HG02623 (cell line): ENCODE data around the gene CSRP2.

Source experiments
- ATAC-seq: cut with Tn5 transposase; IDR thresholded peaks from one replicate; pipeline ENCODE4 v1.9.1; 2021; ENCODE audit warnings: moderate library complexity; ENCODE audit not compliant: unreplicated experiment

CSRP2 gene

DNA sequence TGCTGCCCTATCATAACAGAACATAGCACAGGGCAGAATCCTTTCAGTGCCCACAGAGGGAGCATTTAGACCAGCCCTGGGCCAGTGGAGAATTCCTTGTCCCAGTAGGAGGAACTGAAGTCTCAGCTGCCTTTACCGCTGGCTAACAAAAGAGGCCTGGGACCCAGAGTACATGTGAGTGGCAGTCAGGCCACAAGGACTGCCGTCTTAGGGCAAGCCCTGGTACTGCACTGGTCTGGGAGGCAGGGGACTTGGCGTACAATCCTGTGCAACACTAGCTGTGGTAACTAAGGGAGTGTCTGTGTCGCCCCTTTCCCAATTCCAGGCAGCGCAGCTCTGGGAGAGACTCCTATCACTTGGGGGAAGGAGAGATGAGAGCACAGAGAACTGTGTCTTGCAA is 17.0 kb upstream of the CSRP2 start:
- no peak for ATAC-seq

DNA sequence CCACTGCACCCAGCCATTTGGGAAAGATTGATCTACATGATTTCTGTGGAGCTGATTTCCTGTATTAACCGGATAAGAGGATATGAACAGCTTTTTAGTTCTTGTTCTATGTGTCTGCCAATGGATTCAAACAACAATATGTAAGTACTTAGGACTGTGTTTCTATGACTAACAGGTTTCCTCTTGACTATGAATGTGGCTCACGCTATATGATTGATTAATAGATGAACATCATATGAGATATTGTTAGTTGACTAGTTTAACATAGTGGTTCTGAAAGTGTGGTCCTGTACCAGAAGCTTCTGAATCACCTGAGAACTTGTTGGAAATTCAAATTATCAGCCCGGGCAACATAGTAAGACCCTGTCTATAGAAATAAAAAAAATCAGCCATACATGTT is 12.8 kb upstream of the CSRP2 start:
- ATAC-seq = no peak

DNA sequence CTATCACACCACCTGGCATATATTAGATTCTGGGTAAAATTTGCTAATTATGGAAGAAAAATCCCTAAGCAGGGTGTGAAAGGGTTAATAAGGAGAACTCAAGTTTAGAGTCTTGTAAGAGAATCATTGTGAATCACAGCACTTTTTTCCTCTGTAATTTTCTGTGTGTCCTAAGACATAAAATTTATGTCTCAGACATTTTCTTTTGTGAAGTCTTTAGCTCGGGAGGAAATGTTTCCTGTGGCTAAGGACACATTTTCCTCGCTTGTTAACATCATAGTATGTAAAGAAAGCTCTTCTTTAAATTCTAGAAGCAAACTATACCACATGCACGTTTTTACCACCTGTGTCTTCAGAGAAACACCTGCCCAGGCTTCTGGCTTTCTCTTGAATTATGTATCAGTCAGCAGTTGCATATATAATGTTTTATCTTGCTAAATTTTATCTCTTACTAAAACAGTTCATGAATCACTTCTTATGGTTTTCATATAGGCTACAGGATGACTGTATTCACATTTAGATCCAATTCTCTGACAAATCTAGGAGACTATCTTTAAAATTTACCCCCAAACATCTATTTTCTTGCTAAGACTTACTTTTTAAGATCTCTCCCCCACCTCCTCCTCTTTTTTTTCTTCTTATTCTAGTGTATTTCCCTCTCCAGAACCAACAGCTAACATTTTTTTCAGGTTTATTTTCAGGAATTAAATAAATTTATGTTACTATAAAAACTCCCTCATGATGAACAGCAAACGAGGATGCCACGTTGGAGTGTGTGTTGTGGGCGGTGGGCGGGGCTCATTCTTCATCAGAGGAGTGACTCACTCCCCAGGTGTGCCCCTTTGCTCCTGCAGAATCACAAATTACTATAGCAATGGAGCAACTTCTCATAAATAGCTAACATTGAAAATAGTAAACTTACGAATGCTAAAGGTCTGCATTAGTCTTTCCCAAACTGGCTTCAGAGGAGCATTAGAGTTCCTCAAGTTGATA is 11.6 kb upstream of the CSRP2 start:
- no peak for ATAC-seq

DNA sequence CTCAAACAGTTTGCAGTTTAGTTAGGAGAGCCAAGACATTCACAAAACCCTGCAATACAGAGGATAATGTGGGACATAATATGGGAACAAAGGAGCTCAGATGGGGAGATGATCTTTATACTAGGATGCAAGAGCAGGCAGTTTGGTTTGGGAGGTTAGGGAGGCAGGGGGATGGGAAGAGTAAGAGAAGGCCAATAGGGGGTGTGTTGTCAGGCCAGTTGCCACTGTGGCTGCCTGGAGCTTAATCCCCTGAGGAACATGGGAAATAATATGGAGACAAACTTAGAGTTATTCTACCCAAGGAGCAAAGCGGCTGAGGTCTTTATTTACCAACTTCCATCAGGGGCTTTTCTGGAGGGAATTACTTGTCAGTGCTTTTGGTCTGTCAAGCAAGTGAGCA is 10.0 kb upstream of the CSRP2 start:
- ATAC-seq = no peak

DNA sequence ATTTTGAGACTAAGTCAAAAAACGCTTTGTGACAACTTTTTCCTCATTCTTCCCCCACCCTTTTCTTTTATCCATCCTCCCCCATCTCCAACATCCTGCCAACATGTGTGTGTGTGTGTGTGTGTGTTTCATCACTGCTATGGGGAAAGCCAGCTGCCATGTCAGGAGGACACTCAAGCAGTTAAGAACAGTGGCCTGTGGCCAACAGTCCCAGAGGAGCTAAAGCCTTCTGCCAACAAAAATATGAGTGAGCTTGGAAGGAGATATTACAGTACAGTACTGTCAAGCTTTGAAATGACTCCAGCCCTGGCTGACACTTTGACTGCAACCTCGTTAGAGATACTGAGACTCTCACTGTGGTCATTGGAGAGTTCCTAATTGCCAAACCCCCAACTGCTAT is 5.0 kb upstream of the CSRP2 start:
- ATAC-seq = no peak

DNA sequence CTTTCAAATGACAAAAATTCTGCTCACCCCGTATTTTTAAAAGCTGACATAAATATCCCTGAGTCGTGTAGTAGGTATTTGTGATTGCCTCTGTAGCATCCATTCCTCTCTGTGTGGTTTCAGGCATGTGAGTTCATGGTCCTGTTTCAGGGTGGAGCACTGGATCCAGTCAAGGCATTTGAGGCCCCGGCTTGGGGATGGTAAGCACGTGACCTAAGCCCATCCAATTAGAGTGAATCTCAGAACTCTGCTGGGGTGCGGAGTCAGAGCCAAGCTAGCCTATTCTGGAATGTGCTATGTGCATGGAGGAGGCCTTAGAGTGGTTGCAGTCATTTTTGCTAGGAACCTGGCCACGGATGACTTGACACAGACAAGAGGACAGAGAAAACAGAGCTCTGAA is 4.3 kb upstream of the CSRP2 start:
- ATAC-seq = no peak

DNA sequence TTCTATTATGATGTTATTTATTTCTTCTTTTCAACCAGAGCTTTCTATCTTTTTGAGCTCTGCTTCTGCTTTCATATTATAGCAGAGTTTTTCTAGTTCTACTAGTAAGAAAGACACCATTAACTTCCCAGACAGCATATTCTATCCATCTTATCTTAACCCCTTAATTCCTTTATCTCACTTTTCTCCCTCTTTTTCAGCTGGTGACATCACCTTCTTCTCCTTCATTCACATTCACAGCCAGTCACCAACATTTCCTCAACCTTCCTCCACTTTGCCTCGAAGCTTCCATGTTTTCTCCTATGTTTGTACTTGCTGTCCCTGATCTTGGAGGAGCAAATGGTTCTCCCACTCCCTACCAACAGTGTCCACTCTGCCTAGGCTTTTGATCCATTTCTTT is 3.5 kb upstream of the CSRP2 start:
- ATAC-seq = no peak

DNA sequence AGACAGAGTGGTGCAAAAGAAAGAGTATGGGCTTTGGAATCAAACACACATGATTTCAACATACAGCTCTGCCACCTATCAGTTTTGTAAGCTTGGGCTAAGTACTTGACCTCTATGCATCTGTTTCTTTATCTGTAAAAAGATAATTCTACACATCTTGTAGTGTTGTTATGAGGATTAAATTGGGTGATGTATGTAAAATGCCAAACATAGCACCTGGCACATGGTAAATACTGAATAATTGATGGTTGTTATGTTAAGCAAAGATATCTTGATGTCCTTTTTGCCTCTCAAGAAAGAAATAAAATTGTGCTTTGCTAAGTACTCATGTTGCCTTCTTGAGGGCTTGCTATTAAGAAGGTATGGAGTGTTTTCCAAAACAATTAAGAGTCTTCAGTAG is 2.3 kb upstream of the CSRP2 start:
- ATAC-seq = no peak

DNA sequence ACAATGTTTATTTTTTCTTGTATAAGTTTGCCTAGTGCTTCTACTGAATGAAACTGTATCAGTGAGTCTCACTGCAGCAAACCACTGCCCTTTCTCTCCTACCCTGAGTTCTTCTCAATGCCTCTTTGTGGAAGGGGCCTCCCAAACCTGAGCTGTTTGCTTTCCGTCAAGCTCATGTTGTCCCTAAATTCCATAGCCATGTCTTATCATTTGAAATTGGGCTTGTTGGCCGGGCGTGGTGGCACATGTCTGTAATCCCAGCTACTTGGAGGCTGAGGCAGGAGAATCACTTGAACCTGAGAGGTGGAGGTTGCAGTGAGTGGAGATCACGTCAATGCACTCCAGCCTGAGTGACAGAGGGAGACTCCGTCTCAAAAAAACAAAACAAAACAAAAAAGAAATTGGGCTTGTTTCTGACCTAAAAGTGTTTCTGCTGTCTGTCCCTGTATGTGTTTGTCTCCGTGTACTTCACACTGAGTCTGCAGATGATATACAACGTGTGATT is 1.8 kb upstream of the CSRP2 start:
- ATAC-seq = no peak

DNA sequence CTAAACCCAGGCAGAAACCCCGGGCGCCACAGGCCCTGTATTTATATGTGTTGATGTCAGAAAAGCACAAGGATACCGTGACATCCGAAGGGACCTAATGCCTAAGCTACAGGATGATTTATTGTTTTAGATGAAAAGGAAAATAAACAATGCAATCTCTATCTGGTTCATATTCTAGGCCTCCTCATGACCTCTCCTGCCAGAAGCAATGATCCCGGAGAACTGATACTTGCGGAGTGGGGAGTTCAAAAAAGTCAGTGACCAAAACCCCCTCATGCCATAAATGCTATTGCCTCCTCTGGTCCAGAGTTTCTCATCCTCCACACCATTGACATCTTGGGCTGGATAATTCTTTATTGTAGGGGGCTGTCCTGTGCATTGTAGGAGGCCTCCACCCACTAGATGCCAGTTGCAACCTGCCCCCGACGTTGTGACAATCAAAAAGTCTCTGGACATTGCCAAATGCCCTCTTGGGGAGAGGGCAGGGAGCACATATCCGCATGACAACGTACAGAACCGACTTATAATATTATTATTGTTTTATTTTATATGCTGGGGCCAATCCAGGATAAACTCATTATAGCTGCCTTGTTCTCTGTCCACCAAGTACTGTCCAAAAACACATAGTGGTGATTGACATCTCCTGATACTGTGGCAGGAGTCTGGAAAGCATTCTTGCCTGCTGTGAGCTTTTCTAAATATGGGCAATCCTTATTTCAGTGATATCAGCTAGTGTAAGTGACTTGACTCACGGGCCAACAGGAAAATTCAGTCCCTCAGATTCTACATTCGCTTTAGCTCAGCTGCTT is 1.1 kb upstream of the CSRP2 start:
- ATAC-seq = no peak

DNA sequence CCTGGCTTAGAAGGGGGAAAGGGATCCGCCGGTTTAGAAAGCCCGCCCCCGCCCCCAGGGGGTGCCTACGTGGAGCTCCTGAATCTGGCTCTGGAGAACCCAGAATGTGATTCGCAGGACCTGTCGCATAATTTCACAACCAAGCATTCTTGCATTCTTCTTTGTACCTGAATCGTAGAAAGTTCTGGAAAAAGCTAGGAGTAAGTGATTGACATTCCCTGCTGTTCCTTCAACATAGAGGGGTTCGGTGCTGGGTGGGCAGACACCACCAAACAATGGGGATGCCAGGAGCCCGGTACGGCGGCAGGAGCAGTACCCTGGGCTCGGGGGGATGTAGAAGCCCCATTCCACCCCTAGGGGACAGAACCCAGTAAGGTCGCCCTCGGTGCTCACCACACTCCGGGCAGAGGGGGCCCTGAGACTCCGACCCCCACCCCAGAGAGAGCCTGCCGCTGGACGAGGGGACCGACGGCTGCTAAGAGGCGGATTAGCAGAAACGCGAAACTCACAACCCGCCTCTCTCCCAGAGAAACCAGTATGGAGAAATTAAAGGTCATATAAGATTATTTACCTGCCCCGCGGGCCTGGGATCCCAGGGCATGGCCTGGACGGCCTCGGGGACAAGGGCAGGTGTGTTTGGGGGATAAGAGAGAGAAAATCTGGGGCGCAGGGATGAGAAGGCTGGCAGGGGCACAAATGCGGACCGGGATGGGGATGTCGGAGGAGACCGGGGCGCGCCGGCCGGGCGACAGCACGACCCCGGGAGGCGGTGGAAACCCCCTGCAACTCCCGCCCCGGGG is 520 bp downstream of the CSRP2 start:
- peak; percentile 27 for ATAC-seq

GRCh38 chr12:76876696-76877229 is 2.1 kb downstream of the CSRP2 start:
- ATAC-seq = no peak

- no peak for ATAC-seq
Observed at GRCh38 chr12:76874491-76875190, 4.2 kb downstream of the CSRP2 start.

DNA sequence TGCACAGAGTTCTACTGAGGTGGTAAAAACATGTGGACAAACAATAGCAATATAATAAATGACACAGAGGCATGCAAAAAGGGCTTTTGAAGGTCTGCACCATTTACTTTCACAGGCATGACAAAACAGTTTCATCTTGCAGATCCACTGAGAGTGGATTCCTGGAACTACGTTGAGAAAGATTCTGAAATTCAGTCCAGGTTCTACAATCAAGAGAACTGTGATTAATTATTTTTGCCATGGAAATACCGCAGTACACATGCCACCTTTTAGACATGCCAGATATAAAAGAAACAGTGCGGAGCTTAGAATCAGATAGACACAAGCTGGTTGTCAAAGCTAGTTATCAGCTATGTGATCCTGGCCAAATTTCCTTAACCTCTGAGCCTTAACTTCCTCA is 4.8 kb downstream of the CSRP2 start:
- ATAC-seq = no peak

DNA sequence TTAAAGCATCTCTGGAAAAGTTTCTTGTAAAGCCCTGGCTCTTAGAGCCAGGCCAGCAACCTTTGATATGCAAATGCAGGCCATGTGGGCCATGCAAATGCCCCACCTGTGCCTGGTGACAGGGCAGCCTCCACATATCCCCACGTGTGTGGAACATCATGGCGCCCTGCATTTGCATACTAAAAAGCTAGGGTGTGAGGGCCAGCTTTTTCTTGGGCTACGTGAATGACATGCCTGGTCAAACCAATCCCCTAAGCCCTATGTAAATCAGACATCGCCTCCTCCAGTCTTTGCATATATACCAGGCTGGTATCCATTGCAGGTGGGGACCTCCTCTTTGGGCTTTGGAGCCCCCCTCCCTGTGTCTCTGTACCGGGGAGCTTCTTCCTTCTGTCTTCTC is 6.4 kb downstream of the CSRP2 start:
- no peak for ATAC-seq

GRCh38 chr12:76871742-76872141 is 7.1 kb downstream of the CSRP2 start:
- no peak for ATAC-seq

DNA sequence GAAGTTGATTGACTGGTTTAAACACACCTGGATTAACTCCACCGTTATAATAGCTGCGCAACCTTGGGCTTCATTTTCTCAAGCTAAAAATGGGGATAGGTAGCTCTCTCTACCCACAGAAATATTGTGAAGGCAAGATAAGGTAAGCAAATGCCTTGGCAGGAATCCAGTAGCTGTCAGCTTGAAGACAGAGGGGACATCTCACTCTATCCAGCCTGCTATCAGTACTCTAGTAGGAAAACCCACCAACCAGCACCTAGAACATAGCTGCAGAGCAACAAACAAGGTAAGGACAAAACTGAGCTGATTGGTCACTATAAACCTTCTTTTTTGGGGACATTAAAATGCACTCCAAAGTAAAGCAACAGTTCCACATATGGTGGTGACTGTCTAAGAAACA is 7.7 kb downstream of the CSRP2 start:
- no peak for ATAC-seq

DNA sequence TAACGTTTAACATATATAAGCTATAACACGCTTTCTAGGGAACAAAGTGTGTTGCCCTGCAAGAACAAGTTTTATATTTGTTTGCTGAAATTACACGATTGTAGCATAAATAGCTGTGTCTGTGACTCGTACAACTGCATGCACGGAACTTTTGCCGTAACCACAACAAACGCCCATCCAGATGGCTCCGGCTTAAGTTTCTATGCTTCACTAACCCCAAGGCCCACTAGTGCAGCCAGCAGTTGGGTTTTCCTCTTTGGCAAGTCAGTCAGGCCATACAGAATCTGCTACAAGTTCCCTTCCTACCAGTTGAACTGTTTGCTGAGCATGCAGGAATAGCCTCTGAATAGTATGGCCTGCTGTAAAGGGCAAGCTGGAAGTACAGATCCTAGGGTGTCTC is 12.1 kb downstream of the CSRP2 start:
- ATAC-seq = peak; percentile 53

- no peak for ATAC-seq
Observed at GRCh38 chr12:76866151-76866567, 12.7 kb downstream of the CSRP2 start.

DNA sequence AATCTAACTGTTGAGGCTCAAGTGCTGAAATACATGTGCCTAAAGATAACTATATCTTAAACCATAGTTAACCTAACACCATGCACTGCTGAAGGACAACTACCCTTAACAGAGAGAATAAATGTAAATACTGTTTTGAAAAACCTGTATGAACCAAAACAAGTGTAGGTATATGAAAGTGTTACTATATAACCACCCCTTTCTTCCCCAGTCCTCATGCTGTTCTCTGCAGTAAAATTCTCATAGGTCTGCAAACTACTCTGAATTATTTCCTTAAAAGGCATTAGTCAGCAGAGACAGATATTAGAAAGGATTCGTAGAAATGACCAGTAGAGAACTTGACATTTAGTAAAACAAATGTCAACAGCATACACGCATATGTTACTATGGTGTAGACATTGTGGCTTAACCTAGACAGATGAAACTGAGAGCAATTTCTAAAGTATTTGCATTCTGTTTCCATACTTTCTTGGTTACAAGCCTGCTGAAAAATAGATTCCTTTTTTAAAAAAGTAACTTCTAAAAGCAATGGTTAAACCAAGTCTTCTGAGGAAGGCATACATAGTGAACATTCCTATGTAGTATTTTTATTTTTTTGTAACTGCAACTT is 13.9 kb downstream of the CSRP2 start:
- peak; percentile 74 for ATAC-seq
